NCI-H2029 (cell line): ENCODE data around the gene LYPD6B.

ENCODE experiments used
- DNase-seq: peaks from one replicate; lab custom pipeline; 2025; lab: John Stamatoyannopoulos, UW

The LYPD6B gene

DNA sequence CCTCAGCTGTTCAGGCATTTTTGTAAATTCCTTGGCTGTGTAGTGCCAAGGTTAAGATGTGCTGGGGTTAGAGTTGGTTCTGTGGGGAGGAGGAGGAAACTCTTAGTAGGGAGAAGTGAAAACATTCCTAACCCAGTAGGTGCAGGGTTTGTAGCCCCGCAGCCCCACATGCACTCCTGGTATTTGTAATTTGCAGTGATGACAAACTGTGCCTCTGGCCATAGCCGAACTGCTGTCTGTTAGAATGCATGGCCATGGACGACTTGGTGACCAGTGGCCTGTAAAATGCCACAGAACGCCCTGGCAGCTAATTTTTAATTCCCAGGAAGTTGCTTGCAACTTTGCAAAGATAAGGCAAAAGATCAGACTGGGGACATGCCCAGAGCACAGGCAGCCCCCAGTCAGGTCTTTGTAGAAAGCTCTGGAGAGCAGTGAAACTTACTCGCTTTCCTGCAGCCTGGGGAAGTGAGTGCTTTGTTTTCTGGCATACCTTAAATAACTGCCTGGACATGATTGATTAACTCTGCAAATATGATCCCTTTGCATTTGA is 38.4 kb downstream of the LYPD6B start:
- DNase-seq = no peak

DNA sequence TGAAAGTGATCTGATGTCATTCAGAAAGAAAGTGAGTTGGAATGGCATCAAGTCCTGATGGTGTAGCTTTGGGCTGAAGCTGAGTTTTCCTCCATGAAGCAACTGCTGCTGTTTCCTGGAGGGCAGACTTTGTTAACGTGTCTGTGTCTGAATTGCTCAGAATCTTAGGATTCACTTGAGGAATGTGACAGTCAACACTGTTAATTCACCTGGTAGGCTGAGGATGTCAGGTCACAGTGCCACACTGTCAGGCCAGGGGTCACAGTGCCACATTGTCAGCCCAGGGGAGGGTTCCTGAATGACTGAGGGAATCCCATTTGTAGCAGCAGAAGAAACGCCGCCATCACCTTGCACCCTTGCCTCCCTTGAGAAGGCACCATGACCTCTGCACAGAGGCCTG is 39.4 kb downstream of the LYPD6B start:
- DNase-seq = no peak

DNA sequence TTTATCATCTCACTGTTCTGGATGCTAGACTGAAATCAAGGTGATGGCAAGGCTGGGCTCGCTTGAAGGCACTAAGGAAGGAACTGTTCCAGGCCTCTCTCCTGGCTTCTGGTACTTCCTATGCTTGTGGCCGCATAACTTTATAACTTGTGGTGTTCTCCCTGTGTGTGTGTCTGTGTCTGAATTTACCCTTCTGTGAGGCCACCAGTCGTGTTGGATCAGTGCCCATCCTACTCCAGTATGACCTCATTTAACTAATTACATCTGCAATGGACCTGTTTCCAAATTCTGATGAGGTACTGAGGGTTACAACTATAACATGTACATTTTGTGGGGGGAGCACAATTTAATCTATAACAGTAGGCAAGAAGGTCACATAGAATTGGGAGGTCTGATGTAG is 41.6 kb downstream of the LYPD6B start:
- no peak for DNase-seq

DNA sequence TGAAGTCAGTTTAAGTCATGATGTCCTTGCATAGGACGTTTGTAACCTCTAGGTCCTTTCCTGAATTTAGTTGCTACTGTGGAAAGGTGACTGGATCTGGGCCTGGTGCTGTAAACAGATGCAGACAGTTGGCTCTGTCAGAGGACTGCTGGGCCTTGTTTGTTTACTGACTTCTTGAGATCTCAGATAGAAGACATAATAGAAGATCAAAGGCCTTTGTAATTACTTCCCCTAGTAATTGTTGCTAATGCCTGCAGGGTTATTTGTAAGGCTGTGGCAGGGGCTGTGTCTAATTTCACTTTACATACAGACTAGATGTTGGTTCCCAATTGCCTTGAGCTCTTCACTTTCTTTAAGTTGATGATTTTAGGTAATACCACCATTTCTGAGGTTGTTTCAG is 42.5 kb downstream of the LYPD6B start:
- DNase-seq = peak; percentile 44

DNA sequence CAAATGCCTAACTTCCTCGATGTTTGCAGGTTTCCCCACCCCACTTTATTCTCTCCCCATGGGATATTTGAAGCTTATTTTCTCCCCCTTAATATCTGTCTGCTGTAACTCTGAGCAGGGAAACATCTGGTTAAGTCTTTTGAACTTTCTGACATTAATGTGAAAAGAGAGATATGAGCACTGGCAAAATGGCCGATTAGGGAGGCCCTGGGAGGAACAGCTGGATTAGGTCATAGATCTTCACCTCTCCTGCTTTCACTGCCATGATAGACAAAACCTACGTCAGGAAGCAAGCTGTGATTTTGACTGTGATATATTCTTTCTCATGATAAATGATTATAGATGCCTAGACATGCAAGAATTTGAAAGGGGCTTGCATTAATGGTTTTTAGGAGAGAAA is 43.6 kb downstream of the LYPD6B start:
- DNase-seq = no peak

DNA sequence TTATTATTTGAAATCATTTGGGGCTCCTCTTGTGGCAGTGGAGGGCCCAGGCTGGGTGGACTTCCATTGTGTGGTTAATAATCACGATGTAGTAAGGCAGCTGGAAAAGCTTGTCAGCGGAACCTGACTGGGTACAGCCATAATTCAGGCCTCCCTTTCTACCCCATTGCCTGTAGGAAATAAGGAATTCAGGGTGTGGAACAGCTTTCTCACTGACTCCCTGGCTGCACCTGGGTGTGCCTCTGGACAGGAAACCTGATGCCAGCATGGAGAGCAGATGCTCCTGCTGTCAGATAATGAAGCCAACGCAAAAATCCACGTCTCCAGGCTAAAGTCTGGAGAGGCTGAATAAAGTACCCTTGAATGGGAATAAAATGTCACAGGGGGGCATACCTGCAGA is 44.2 kb downstream of the LYPD6B start:
- peak; percentile 34 for DNase-seq

DNA sequence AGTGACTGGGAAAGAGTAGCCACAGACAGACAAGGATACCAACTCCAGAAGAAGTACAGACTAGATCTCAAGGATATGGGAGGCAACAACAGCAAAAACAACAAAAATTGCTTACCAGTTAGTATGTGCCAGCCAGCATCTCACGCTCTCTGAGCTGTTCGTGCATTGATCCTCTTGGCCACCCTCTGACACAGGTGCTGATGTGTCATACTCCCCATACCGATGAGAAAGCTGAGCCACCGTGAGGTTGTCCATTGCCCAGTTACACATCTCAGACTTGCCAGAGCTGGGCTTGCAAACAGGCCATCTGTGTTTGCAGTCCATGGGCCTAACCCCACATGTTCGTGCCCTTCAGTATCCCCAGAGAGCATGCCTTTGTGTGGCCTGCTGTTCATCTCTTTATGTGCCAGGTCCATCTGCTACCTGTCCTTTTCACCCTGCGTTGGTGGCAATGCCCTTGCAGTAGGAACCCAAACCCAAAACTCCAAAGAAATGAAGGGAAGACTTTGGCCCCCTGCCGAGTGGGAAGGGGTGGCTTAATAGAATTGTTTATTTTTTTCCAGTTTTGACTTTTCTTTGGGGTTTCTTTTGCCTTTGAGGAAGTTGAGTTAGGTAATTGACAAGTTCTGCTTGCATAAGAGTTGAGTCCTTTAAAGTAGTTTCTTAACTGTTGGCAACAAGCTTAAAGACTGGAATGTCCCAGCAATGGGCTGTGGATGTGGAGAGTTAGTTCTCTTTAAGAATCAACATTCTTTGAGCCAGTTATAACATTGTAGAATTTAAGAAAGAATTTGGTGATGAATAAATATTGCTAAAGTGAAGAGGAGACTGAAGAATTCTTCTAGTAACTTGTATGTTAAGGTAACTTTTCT is 46.7 kb downstream of the LYPD6B start:
- DNase-seq = no peak

DNA sequence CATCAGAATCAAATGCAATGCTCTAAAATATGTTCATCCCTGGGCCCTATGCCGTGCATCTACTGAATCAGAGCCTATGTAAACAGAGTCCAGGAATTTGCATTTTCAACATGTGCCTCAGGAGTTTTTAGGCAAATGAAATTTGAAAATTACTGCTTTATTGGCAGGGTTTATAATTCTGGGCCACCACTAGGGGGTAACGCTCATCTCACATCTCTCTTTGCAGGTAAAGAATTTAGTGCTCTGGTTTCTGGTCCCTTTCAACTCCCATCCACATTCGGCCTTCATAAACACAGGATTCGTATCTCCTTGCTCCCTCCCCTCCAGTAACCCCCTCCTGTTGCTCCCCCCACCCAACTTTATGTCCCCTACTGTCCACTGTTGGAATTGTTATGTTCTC is 49.3 kb downstream of the LYPD6B start:
- no peak for DNase-seq

DNA sequence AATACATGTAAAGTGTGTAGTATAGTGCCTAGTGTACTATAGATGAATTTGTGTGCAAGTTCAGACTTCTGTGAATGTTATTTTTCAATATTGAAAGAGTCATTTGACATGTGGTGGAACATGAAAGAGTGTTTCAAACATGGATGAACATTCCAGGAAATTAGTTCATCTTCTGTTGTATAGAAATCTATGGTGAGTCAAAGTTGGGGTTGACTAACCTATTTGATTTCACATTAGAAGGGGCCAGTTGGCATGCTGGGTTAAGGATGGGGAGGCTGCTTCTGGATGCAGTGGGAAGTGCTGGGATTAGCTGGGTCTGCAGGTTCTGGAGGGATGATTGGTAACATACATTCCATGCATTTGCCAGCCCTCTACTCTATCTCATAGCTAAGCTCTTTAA is 50.6 kb downstream of the LYPD6B start:
- no peak for DNase-seq

DNA sequence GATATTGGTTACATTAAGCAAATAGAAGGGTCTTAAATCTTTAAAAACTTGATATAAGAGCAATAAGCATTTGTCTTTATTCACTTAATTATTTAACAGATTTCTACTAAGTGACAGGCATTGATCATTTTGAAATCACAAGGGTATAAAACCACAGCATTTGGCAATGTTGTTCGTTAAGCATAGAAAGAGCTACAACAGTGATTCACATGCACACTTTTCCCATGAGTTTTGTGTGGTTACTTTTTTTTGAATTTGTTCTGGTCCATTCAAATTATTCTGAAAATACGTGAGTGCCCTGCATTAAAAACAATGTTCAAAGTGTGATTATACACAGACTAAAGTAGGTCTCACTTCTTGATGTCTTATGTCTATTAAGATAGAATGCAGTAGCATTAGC is 52.2 kb downstream of the LYPD6B start:
- DNase-seq = no peak

DNA sequence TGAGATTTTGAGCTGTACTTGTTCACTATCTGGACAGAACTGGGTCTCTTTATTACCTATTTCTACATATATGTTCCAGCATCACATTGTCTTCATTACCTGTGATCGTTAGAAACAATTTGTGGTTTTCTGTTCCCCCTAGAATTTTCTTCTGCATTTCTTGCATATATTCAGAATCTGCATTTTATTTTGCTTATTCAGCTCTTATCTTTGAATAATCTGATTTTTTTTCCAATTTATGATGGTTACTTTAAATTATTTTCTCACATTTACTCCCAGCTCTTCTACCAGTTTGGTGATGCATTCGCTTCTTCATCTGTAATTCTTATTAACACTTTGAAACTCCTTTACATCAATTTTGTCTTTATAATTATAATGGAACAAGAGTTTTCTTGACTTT is 55.1 kb downstream of the LYPD6B start:
- no peak for DNase-seq

DNA sequence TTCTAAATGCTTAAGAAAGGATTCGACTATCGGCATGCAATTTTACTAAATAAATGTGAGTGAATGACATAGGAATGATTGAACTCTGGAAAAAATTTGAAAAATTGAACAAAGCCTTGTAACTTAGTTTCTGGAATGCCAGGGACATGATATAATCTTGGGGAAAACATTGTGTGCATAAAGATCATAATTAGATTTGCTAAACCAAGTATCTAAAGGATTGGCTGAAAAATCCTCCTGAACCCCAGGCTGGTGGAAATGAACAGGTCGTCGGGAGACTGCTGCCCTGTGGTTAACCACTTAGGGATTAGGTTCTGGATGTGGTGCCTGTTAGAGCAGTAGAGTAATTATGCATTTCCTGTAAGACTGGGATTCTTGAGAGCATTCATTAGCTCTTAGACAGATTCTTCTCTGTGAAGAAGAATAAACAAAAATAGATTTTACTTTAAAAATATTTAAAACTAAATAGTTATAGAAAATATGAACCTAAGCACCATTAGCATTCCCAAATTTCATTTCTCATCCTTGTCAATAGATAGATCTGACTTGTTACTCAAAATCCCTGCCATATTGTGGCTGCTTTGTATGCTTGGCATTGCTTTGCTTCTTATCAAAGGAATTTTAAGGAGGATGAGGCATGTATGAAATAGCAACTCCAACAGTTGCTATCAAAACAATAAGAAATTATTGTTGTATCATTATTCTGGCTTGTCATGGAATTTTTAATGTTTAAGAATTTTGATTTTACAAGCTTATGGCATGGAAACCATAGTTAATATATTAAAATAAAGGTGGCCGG is 55.9 kb downstream of the LYPD6B start:
- DNase-seq = no peak

DNA sequence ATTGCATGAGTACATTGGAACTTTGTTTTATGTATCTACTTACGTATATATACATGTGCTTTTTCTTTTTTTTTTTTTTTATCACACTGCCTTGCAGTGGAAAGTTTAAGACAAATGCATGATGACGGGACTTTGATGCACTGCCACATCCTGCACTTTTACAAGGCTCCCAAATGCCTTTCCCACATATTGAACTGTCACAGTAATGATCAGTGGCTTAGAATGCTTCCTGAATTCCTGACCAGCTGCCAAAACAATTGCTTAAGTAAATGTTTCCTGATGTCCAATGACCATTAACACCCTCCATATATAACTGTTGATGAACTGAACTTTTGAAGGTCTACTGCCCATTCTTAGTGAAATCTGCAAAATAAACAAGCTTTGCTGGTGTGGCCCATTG is 60.2 kb downstream of the LYPD6B start:
- DNase-seq = no peak

DNA sequence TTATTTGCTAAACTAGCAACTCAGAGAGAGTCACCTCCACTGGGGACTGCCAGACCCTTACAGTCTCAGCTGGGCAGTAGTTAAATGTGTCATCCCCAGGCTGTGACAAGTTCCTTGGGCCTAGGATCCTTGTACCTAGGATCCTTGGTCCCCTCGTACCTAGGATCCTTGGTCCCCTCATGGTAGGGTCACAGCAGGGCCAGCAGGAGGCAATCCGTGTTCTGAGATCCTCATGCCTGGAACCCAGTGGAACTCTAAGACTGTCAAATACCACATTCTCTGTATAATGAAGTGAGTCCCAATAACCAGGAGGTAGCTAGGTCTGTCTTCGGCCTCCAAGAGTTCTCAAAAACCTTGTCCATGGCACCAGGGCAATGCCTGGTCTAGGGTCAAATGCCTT is 60.8 kb downstream of the LYPD6B start:
- no peak for DNase-seq

DNA sequence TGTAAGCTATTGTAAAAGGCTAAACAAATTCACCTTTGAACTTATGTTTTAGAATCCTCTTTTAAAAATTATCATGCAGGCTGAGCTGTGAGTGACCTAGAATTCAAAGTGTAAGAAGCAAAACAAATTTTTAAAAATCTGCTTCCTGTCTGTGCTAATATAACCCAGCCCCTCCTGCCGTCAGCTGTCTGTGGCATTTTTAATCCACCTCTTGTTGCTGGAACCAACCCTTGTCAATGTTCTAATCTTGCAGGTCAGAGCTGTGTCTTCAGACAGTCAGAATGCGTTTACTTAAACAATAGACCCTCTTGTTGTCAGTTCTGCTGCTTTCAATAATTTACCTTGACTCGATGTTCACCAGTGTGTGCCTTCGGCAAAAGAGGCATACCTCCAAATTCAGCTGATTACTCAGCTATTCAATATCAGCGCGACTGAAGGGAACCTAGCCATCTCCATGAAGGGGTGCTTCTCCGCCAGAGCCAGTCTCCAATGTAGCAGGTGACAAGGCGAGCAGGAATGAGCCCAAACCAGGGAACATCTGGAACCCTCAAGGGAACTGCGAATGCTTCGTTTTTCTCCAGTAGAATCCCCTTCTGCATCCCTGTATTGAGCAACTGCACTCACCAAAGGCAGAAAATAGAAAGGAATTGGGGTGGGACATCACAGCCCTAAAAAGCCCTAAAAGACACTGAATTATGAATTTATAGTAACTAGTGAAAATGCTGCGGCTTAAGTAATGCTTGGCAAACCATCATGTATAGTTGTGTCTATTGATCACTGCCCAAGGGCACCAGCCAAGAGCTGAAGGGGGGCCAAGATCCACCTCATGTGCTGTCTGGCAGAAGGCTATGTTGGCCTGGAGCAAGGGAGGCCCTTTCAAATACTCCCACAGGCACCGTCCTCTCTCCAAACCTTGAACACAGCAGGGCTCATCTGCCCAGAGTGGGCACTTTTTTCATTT is 62.5 kb downstream of the LYPD6B start:
- DNase-seq = no peak

DNA sequence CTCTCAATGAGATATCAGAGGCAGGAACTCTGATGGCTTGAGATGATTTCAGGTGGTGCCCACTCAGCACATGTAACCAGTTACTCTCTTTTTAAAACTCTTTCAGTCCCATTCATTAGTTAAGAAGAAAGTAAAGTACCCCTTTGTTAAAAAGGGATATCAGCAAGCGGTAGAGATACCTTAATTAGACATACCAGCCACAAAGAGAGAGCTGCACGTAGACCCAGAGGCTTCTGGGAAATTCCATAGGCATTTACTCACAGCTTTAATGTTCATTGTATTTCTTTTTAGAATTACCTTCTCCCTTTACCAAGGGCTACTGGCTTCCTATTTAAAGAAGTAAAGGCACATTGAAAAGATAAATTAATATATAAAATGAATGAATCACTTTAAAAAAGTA is 63.3 kb downstream of the LYPD6B start:
- DNase-seq = no peak

DNA sequence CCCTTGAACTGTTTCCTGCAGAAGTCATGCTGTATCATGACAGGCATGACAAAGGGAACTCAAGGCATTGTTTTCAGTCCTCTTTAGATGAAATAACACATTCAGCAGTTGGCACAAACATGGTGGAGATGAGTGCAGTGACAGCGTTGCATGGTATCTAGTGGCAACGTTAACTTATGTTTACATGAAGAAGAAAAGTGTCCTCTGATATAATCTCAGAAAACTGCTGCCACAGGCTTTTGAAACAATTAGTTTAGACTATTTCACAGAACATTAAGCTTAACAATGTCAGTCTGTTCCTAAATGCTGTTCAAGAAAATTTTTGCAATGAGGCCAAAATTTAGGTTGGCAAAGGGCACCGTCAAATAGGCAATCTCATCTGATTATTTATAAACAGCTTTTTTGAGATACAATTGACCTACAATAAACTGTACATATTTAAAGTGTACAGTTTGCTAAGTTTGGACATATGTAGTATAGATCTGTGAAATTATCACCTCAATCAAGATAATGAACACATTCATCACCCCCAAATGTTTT is 64.7 kb downstream of the LYPD6B start:
- no peak for DNase-seq

DNA sequence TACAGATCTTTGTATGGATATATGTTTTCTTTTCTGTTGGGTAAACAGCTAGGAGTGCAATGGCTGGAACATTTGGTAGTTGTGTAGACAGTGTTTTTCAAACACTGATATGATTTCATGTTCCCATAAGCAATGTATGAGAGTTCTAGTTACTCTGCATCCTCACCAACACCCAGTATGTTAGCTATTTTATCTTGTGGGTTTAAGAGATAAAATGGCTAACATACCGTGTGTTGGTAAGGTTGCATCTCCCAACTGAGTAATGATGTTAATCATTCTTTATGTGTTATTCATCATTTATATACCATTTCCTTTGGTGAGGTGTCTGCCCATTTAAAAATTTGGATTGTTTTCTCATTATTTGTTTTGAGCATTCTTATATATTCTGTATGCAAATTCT is 65.7 kb downstream of the LYPD6B start:
- DNase-seq = no peak

DNA sequence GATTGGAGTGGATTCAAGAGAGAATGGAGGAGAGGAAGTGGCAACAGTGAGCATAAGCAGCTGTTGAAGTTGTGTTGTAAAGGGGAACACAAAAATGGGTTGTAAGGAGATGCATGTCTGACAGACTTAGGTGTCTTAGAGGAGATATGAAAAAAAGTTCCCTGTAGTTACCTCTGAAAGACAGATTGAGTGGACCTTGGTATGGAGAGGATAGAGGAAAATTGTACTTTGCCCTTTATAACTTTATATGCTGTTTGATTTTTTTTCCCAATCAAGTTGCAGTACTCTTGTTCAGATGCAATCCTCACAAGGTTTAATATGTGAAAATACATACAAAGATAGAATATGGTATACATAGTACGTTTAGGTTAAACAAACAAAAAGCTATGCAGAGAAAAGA is 73.6 kb downstream of the LYPD6B start:
- DNase-seq = no peak

DNA sequence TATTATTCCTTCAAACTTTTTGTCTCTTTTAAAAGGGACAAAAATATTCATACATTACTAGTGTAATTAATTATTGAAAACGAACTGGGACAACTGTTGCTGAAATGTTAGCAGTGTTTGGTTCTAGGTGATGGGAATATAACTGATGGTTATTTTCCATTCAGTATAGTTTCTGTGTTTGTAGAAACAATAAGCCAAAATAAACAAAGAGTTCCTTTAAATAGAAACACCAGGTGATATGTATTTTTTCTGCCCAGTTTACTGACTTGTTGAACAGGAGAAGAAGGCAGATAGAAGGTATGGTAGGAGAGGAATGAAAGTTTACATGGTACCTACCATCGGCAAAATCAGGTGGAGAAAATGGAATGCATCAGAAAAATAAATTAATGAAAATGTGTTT is 74.2 kb downstream of the LYPD6B start:
- DNase-seq = no peak

DNA sequence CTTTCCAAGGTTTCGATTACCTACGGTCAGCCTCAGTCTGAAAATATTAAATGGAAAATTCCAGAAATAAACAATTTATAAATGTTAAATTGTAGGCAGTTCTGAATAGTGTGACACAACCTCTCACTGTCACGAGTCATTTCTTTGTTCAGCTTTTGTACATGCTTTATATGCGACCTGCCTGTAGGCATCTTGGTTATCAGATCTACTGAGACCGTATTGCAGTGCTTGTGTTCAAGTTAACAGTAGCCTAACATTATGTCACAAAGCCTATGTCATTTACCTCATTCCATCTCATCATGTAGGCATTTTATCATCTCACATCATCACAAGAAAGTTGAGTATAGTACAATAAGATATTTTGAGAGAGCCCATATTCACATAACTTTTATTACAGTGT is 77.3 kb downstream of the LYPD6B start:
- no peak for DNase-seq

DNA sequence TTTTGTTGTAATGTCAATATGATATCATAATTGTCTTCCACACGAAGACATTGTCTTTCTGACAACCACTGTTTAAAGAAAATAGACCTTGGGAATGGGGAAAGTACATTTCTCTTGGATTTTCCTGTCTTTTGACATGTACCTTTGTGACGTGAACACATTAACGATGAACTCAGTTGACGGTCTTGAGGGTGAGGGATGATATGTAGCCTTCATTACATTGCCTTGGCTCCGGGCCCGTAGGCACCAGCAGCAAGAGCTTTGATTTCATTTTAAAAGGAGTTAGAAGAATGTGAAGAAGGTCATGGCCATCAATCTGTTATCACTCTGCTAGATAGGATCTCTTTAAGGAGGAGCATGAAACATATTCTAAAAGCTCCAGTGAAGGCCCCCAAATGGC is 80.9 kb downstream of the LYPD6B start:
- no peak for DNase-seq
